PC-3 (cell line): Measurements from ENCODE around the gene TIGD2. TPM values are rescaled to one million over a fixed set of nuclear protein-coding genes. Genes with fewer than 3 reads are reported as not detected.

Experiments
- ATAC-seq: fragments of 200-7000 bp; cut with Tn5 transposase; 2 replicates; pipeline ENCODE4 v1.9.1; 2020; ENCODE audit warnings: mild to moderate bottlenecking, moderate library complexity
- BruUV-seq: library from RNA; stranded (reverse); fragments of 400-500 nt; replicated peaks from 2 replicates; lab custom pipeline; 2021; lab: Mats Ljungman, UMichigan
- CTCF ChIA-PET: fragments of 300-600 bp; sonication (Branson Sonifier 250); formaldehyde crosslinking; loops from one replicate; lab custom pipeline; 2022; ENCODE audit warnings: antibody characterized with exemption; lab: Charles Lee
- POLR2A ChIA-PET: fragments of 300-600 bp; sonication (Branson Sonifier 250); formaldehyde crosslinking; loops from one replicate; lab custom pipeline; 2022; ENCODE audit warnings: antibody characterized with exemption; ENCODE audit not compliant: unreplicated experiment; lab: Charles Lee
- DNase-seq: peaks from one replicate; pipeline ENCODE4 v3.0.0-alpha.2; 2015
- H2AFZ ChIP-seq: fragments of 300-600 bp; sonication (generic); 2 replicates; pipeline ENCODE4 v1.6.0; 2016; ENCODE audit warnings: antibody characterized with exemption, low read length
- H3F3A ChIP-seq: fragments of 300-600 bp; sonication (generic); one replicate; pipeline ENCODE4 v1.6.0; 2017; ENCODE audit warnings: antibody characterized with exemption, low read length, control low read depth, mild to moderate bottlenecking; ENCODE audit not compliant: unreplicated experiment
- H3K27ac ChIP-seq: fragments of 300-600 bp; sonication (generic); 2 replicates; pipeline ENCODE4 v1.5.1; 2016; ENCODE audit warnings: mild to moderate bottlenecking, low read length
- H3K27me3 ChIP-seq: fragments of 300-600 bp; sonication (generic); 2 replicates; pipeline ENCODE4 v1.6.1; 2016; ENCODE audit warnings: low read length, mixed read lengths
- H3K36me3 ChIP-seq: fragments of 300-600 bp; sonication (generic); 2 replicates; pipeline ENCODE4 v1.6.1; 2016; ENCODE audit warnings: low read depth, mixed run types, low read length, mixed read lengths
- H3K4me1 ChIP-seq: fragments of 300-600 bp; sonication (generic); 2 replicates; pipeline ENCODE4 v1.5.1; 2016; ENCODE audit warnings: low read length; ENCODE audit not compliant: insufficient read depth
- H3K4me2 ChIP-seq: fragments of 300-600 bp; sonication (generic); 2 replicates; pipeline ENCODE4 v1.6.0; 2016; ENCODE audit warnings: low read length
- H3K4me3 ChIP-seq: fragments of 300-600 bp; sonication (generic); 2 replicates; pipeline ENCODE4 v1.5.1; 2016; ENCODE audit warnings: mild to moderate bottlenecking, low read length, mixed read lengths
- H3K79me2 ChIP-seq: fragments of 300-600 bp; sonication (generic); 2 replicates; pipeline ENCODE4 v1.6.1; 2017; ENCODE audit warnings: low read length, mixed read lengths
- H3K9ac ChIP-seq: fragments of 300-600 bp; sonication (generic); 2 replicates; pipeline ENCODE4 v1.6.0; 2016; ENCODE audit warnings: mild to moderate bottlenecking, low read length
- H3K9me2 ChIP-seq: fragments of 300-600 bp; sonication (generic); replicated peaks from 2 replicates; pipeline ENCODE4 v1.6.1; 2016; ENCODE audit warnings: mixed run types, low read length, mixed read lengths
- H3K9me3 ChIP-seq: fragments of 300-600 bp; sonication (generic); 2 replicates; pipeline ENCODE4 v1.6.1; 2016; ENCODE audit warnings: low read length, mixed read lengths
- H4K20me1 ChIP-seq: fragments of 300-600 bp; sonication (generic); 2 replicates; pipeline ENCODE4 v1.6.1; 2016; ENCODE audit warnings: low read length, mixed read lengths
- CTCF ChIP-seq: fragments of 300-600 bp; sonication (generic); conservative IDR thresholded peaks from 2 replicates; pipeline ENCODE4 v1.5.1; 2017; ENCODE audit warnings: antibody characterized with exemption, low read depth, mild to moderate bottlenecking, low read length
- EZH2 ChIP-seq: fragments of 300-600 bp; sonication (generic); IDR thresholded peaks from one replicate; pipeline ENCODE4 v1.6.1; 2017; ENCODE audit warnings: antibody characterized with exemption, mild to moderate bottlenecking, low read length; ENCODE audit not compliant: unreplicated experiment
- EZH2phosphoT487 ChIP-seq: fragments of 300-600 bp; sonication (generic); IDR thresholded peaks from 2 replicates; pipeline ENCODE4 v1.6.1; 2018; ENCODE audit warnings: mild to moderate bottlenecking, antibody characterized with exemption, low read length, borderline replicate concordance
- intact Hi-C: fragments of 100-400 bp; cut with micrococcal nuclease; formaldehyde crosslinking; loops from 2 replicates; pipeline ENCODE4 v1.9.0; 2023
- total RNA-seq: library from RNA; depleted of rRNA; stranded (reverse); fragments of >200 nt; gene quantifications from 2 replicates; pipeline ENCODE4 v1.2.3, GENCODE V29; 2014

TIGD2 gene
- total RNA-seq, 1 experiment from 2014 or later: 5.4 TPM

- Histone ChIP-seq H3K4me2 (no peak overlapping the region), H3K9me2 (no peaks in the 10 kb centered on the region), H3K27me3 (no peaks in the 10 kb centered on the region), H3K27ac (no peak overlapping the region), H3K4me1 (no peaks in the 10 kb centered on the region), H3F3A (no peaks in the 10 kb centered on the region), H3K9ac (no peak overlapping the region), H3K79me2 (no peaks in the 10 kb centered on the region), H3K36me3 (no peaks in the 10 kb centered on the region), H3K9me3 (no peaks in the 10 kb centered on the region), H4K20me1 (no peaks in the 10 kb centered on the region), H3K4me3 (no peak overlapping the region), H2AFZ (no peak overlapping the region)
- CTCF ChIA-PET: no interaction called here
- ATAC-seq (no peak), DNase-seq (no peak)
- POLR2A ChIA-PET: no interaction called here
- intact Hi-C loops: no loop called here
- TF ChIP-seq EZH2 (no peak), EZH2phosphoT487 (no peak), CTCF (no peak)
- no TSS peak for BruUV-seq
These were observed 43.9 kb upstream of the TIGD2 start for GRCh38 chr4:89067417-89067816.

- BruUV-seq: no TSS peak
- H3K9me2 ChIP-seq: no peaks in the 10 kb centered on the region
- H3K36me3 ChIP-seq: no peaks in the 10 kb centered on the region
- no peaks in the 10 kb centered on the region for H3K4me1 ChIP-seq
- H3K27me3 ChIP-seq: no peaks in the 10 kb centered on the region
- H3K9me3 ChIP-seq: no peaks in the 10 kb centered on the region
- ChIA-PET POLR2A (no interaction called here), CTCF (no interaction called here)
- H3K4me2 ChIP-seq: no peak overlapping the region
- no peak overlapping the region for H2AFZ ChIP-seq
- no peaks in the 10 kb centered on the region for H4K20me1 ChIP-seq
- no peak for TF ChIP-seq EZH2phosphoT487
- TF ChIP-seq EZH2: no peak
- TF ChIP-seq CTCF: no peak
- no peak overlapping the region for H3K9ac ChIP-seq
- H3F3A ChIP-seq: no peaks in the 10 kb centered on the region
- H3K79me2 ChIP-seq: no peaks in the 10 kb centered on the region
- intact Hi-C loops: no loop called here
- H3K4me3 ChIP-seq: no peak overlapping the region
- no peak for ATAC-seq
- no peak for DNase-seq
- no peak overlapping the region for H3K27ac ChIP-seq
These were observed 41.9 kb upstream of the TIGD2 start for GRCh38 chr4:89069481-89069880.

- Histone ChIP-seq H3K36me3 (no peaks in the 10 kb centered on the region), H3K9ac (no peak overlapping the region), H3K4me2 (no peak overlapping the region), H3K4me1 (no peaks in the 10 kb centered on the region), H3K27me3 (no peaks in the 10 kb centered on the region), H3K9me3 (no peaks in the 10 kb centered on the region), H3K4me3 (no peak overlapping the region), H3K79me2 (no peaks in the 10 kb centered on the region), H3K27ac (no peak overlapping the region), H3F3A (no peaks in the 10 kb centered on the region), H4K20me1 (no peaks in the 10 kb centered on the region), H2AFZ (no peak overlapping the region), H3K9me2 (no peaks in the 10 kb centered on the region)
- POLR2A ChIA-PET: interaction anchor here (0.6 kb wide), 1 partner anchor 14 kb away, joined by 5 read pairs; no protein-coding TSS in a partner anchor
- TF ChIP-seq CTCF (no peak), EZH2phosphoT487 (no peak), EZH2 (no peak)
- no TSS peak for BruUV-seq
- ATAC-seq (no peak), DNase-seq (no peak)
- CTCF ChIA-PET: no interaction called here
- intact Hi-C loops: no loop called here
These were observed 41.3 kb upstream of the TIGD2 start for GRCh38 chr4:89070041-89070440.
